GM12878 (cell line): ENCODE data around the gene PRX. TPM values are rescaled to one million over a fixed set of nuclear protein-coding genes. Genes with fewer than 3 reads are reported as not detected.

ENCODE experiments used
- ATAC-seq: fragments of 200-7000 bp; cut with Tn5 transposase; 3 replicates; pipeline ENCODE4 v1.9.1; 2020; ENCODE audit warnings: mild to moderate bottlenecking, moderate library complexity
- BruUV-seq: library from RNA; stranded (reverse); fragments of 400-500 nt; replicated peaks from 2 replicates; lab custom pipeline; 2021; lab: Mats Ljungman, UMichigan
- CTCF ChIA-PET: fragments of 300-600 bp; sonication (Branson Sonifier 250); formaldehyde crosslinking; extraction: SDS; loops from one replicate; lab custom pipeline; 2021; ENCODE audit warnings: inconsistent platforms; lab: Yijun Ruan, JAX
- POLR2A ChIA-PET: fragments of 350-600 bp; formaldehyde crosslinking; extraction: SDS; loops from one replicate; lab custom pipeline; 2021; ENCODE audit warnings: inconsistent platforms; lab: Charles Lee
- RAD21 ChIA-PET: fragments of 300-600 bp; sonication (Branson Sonifier 250); formaldehyde crosslinking; loops from one replicate; lab custom pipeline; 2023; ENCODE audit warnings: antibody characterized with exemption; ENCODE audit not compliant: unreplicated experiment; lab: Charles Lee
- SMC1A ChIA-PET: fragments of 300-600 bp; sonication (Branson Sonifier 250); formaldehyde crosslinking; loops from one replicate; lab custom pipeline; 2023; ENCODE audit not compliant: unreplicated experiment, uncharacterized antibody; lab: Charles Lee
- DNase-seq: peaks from one replicate; pipeline ENCODE4 v3.0.0-alpha.2; 2011; ENCODE audit warnings: low read depth, low spot score
- FAIRE-seq: peaks from 3 replicates; lab custom pipeline; 2011; peaks lifted over from hg19 to GRCh38; lab: Jason Lieb, UNC
- H2AFZ ChIP-seq: 2 replicates; pipeline ENCODE4 v1.6.0; 2011; ENCODE audit warnings: low read depth, low read length, control low read depth; ENCODE audit not compliant: control insufficient read depth
- H3K27ac ChIP-seq: 2 replicates; pipeline ENCODE4 v1.5.1; 2011; ENCODE audit warnings: control low read depth; ENCODE audit not compliant: control insufficient read depth, insufficient read depth
- H3K27me3 ChIP-seq, 2 experiments: replicated peaks in 1 of 2; 2 replicates each; pipeline versions ENCODE4 v1.6.0 to v1.6.1; 2011; ENCODE audit warnings: low read length in 1 of 2; ENCODE audit not compliant: control insufficient read depth in 2 of 2, insufficient read depth in 2 of 2
- H3K36me3 ChIP-seq, 2 experiments: 2 replicates each; pipeline ENCODE4 v1.5.1; 2011; ENCODE audit warnings: low read length in 1 of 2; ENCODE audit not compliant: control insufficient read depth in 2 of 2, insufficient read depth in 2 of 2
- H3K4me1 ChIP-seq: 2 replicates; pipeline ENCODE4 v1.6.1; 2011; ENCODE audit warnings: mild to moderate bottlenecking, low read length, moderate library complexity, mixed read lengths; ENCODE audit not compliant: control insufficient read depth, insufficient read depth
- H3K4me2 ChIP-seq: 2 replicates; pipeline ENCODE4 v1.6.0; 2011; ENCODE audit warnings: control low read depth; ENCODE audit not compliant: control insufficient read depth, insufficient read depth
- H3K4me3 ChIP-seq: fragments of 200-600 bp; sonication (generic); 2 replicates; pipeline ENCODE4 v1.5.1; 2016
- H3K79me2 ChIP-seq: 2 replicates; pipeline ENCODE4 v1.6.0; 2011; ENCODE audit warnings: low read length; ENCODE audit not compliant: control insufficient read depth, insufficient read depth
- H3K9ac ChIP-seq: 2 replicates; pipeline ENCODE4 v1.8.0; 2011; ENCODE audit warnings: low read length, control low read depth, mixed read lengths; ENCODE audit not compliant: control insufficient read depth, insufficient read depth
- H3K9me3 ChIP-seq: replicated peaks from 3 replicates; pipeline ENCODE4 v1.5.1; 2011; ENCODE audit warnings: mild to moderate bottlenecking, low read length; ENCODE audit not compliant: control insufficient read depth, insufficient read depth
- H4K20me1 ChIP-seq: 2 replicates; pipeline ENCODE4 v1.6.0; 2011; ENCODE audit not compliant: control insufficient read depth, insufficient read depth
- ATF7 ChIP-seq: fragments of 450-650 bp; IDR thresholded peaks from 2 replicates; pipeline ENCODE4 v1.6.1; 2016; ENCODE audit warnings: low read depth, mild to moderate bottlenecking
- CEBPZ ChIP-seq: fragments of 150-350 bp; IDR thresholded peaks from 2 replicates; pipeline ENCODE4 v1.6.1; 2016; ENCODE audit warnings: low read depth, low read length
- MEF2B ChIP-seq: fragments of 450-650 bp; IDR thresholded peaks from 2 replicates; pipeline ENCODE4 v1.6.1; 2018; ENCODE audit warnings: mild to moderate bottlenecking, moderate library complexity; ENCODE audit not compliant: partially characterized antibody, poor library complexity, severe bottlenecking
- PKNOX1 ChIP-seq: fragments of 450-650 bp; IDR thresholded peaks from 2 replicates; pipeline ENCODE4 v1.6.1; 2016; ENCODE audit warnings: mild to moderate bottlenecking
- SMARCA5 ChIP-seq: fragments of 450-650 bp; IDR thresholded peaks from 2 replicates; pipeline ENCODE4 v1.6.1; 2017; ENCODE audit warnings: mild to moderate bottlenecking
- TCF12 ChIP-seq: IDR thresholded peaks from 2 replicates; pipeline ENCODE4 v1.6.1; 2011; ENCODE audit warnings: low read depth, mild to moderate bottlenecking, low read length
- YBX1 ChIP-seq: fragments of 450-650 bp; IDR thresholded peaks from 2 replicates; pipeline ENCODE4 v1.6.1; 2016; ENCODE audit warnings: antibody characterized with exemption
- ZSCAN29 ChIP-seq: fragments of 450-650 bp; IDR thresholded peaks from 2 replicates; pipeline ENCODE4 v1.6.1; 2017; ENCODE audit warnings: mild to moderate bottlenecking, moderate library complexity
- WGBS: methylation state at CpG from one replicate; pipeline ENCODE4 v1.1.6; 2016; ENCODE audit warnings: low lambda C conversion rate; ENCODE audit not compliant: insufficient replicate concordance, insufficient coverage; ENCODE audit errors: missing lambda C conversion rate; 5-methylcytosine and 5-hydroxymethylcytosine counted together
- in situ Hi-C: fragments of 300-500 bp; cut with MboI; formaldehyde crosslinking; loops from 9 replicates; pipeline ENCODE4 v1.14.3; 2018; ENCODE audit warnings: mixed read lengths
- intact Hi-C: fragments of 100-400 bp; cut with micrococcal nuclease; formaldehyde crosslinking; loops from one replicate; pipeline ENCODE4 v1.14.2; 2022; ENCODE audit not compliant: unreplicated experiment
- polyA plus RNA-seq, 11 experiments: library from polyadenylated mRNA; depleted of rRNA in 4 of 11; unstranded in 6 of 11; stranded (reverse) in 5 of 11; fragments of >200 nt; fragmentation: Nextera tagmentation in 4 of 11; fragmentation: Illumina TruSeq in 1 of 11; extraction: Ambion mirVana in 4 of 11; extraction: Trizol in 1 of 11; gene quantifications; 1 replicate in 1 of 11; 2 replicates in 10 of 11; pipeline versions ENCODE4 v1.2.1 to v1.2.3, GENCODE V29; 2011 to 2016; ENCODE audit warnings: inconsistent platforms in 2 of 11, missing spikeins in 2 of 11, low read depth in 1 of 11
- total RNA-seq, 4 experiments: library from RNA; depleted of rRNA in 3 of 4; stranded (reverse); fragments of >200 nt in 3 of 4; fragmentation: Illumina TruSeq in 1 of 4; extraction: Trizol in 1 of 4; gene quantifications; 2 replicates each; pipeline versions ENCODE4 v1.2.1 to v1.2.3, GENCODE V29; 2013 to 2021

Gene PRX
- total and polyA plus RNA-seq, 10 of the 15 experiments (the other 5 are each of a cell fraction or from before 2014, with no cell fraction given), result 0.02 to 1.4 (median 0.54) TPM; not detected in 1

- TF ChIP-seq CEBPZ (no peak), MEF2B (no peak), ATF7 (no peak), SMARCA5 (no peak)
- TF ChIP-seq, all 136 proteins: peak for 0
Observed at GRCh38 chr19:40389404-40390083, 23.6 kb downstream of the PRX start (continued).

- no TSS peak for BruUV-seq
- Histone ChIP-seq H2AFZ (no peak overlapping the region), H3K79me2 (no peaks in the 10 kb centered on the region), H3K4me3 (no peak overlapping the region), H3K27me3 (no peaks in the 10 kb centered on the region), H3K9me3 (no peaks in the 10 kb centered on the region), H3K9ac (no peak overlapping the region), H3K27ac (no peak overlapping the region), H4K20me1 (no peaks in the 10 kb centered on the region), H3K4me2 (no peak overlapping the region), H3K4me1 (no peaks in the 10 kb centered on the region), H3K36me3 (no peaks in the 10 kb centered on the region)
- SMC1A ChIA-PET, result no interaction called here
- POLR2A ChIA-PET, result no interaction called here
- RAD21 ChIA-PET, result no interaction called here
- intact Hi-C loops, result no loop called here
- TF ChIP-seq PKNOX1, result no peak
- no peak for TF ChIP-seq TCF12
- no peak for TF ChIP-seq ZSCAN29
- no peak for TF ChIP-seq YBX1
- in situ Hi-C loops, result no loop called here
- DNase-seq, result no peak
- ATAC-seq, result no peak
- CTCF ChIA-PET, result interaction anchor here (0.6 kb wide), 1 partner anchor 210 kb away, joined by 4 read pairs; no protein-coding TSS in a partner anchor
- 43% methylated on average over 3 of the region's 3 CpGs for WGBS
- FAIRE-seq, result no peak
Observed at GRCh38 chr19:40388481-40388880, 24.7 kb downstream of the PRX start.
